Uterus (tissue), 2 donors: ENCODE data around the gene CASKIN2.

Experiments used
- CTCF ChIP-seq, 4 experiments: fragments of 200-600 bp in 2 of 4; fragments of 450-650 bp in 2 of 4; sonication (generic) in 2 of 4; IDR thresholded peaks; one replicate each; pipeline ENCODE4 v1.5.1; 2016 to 2019; ENCODE audit warnings: antibody characterized with exemption in 4 of 4, mild to moderate bottlenecking in 2 of 4, moderate library complexity in 1 of 4
- POLR2A ChIP-seq, 2 donors: fragments of 450-650 bp; IDR thresholded peaks; one replicate each; pipeline ENCODE4 v1.6.1; 2016; ENCODE audit warnings: antibody characterized with exemption in 2 of 2, mild to moderate bottlenecking in 1 of 2, moderate library complexity in 1 of 2

GRCh38 chr17:75490953-75491649, 24.2 kb downstream of the CASKIN2 start:
- no peak for TF ChIP-seq CTCF (IDR thresholded peaks at IDR 0.05)
- TF ChIP-seq POLR2A (IDR thresholded peaks at IDR 0.05): no peak
